ENCODE data around the gene PDCD4. TPM values are rescaled to one million over a fixed set of nuclear protein-coding genes. Genes with fewer than 3 reads are reported as not detected.

The PDCD4 gene
- total RNA-seq, 4 donors from 2014 or later: 98.3 to 724 (median 511) TPM

DNA sequence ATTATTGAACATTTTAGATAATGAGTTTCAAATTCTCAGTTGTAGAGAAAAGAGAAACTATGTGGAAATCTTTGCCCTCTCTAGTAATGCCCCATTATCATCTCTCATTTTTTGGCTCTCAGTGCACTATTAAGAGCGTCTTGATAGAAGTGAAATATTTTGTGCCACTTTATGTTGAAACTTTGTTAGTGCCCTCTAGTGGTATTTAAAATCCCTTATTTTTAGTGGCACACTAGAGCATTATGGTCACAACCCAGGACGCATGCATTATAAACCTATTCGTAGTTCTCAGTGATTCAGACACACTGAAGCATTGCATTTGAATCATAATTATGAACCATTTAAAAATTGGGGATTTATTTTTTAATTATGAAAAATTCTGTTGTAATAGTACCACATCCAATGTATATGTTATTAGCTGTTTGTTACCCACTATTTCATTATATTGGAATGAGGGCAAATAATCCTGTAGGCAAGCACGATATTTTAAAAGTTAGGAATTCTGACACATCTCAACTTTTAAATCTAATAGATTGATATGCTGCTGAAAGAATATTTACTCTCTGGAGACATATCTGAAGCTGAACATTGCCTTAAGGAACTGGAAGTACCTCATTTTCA is 21.9 kb downstream of the PDCD4 start:
- Histone ChIP-seq H3K36me3 (peaks cover 0 to 79% (median 34%) of the 10 kb centered on the region in 4 donors), H3K9me3 (no peaks in the 10 kb centered on the region), H3K27me3 (no peaks in the 10 kb centered on the region), H3K27ac (peak overlapping the region in 1 of 4 donors; percentile 21), H3K4me1 (peaks cover 4 to 55% (median 14%) of the 10 kb centered on the region in 4 donors), H3K4me3 (no peak overlapping the region)
- intact Hi-C loops (cut with DNase I; ENCODE audit: low total_unique reads): loop anchor here (5.0 kb wide), 1 partner anchor 146 kb away; no protein-coding TSS in a partner anchor
- WGBS, 2 donors (ENCODE audit: low coverage in 1 of 2): 16 to 25% methylated on average over 4 of the region's 4 CpGs
- TF ChIP-seq POLR2A (IDR thresholded peaks at IDR 0.05) (no peak), EP300 (IDR thresholded peaks at IDR 0.05; ENCODE audit: low read depth) (no peak), POLR2AphosphoS5 (IDR thresholded peaks at IDR 0.05) (peak in 1 of 3 donors; percentile 31)
- TF ChIP-seq, protein P1, sequence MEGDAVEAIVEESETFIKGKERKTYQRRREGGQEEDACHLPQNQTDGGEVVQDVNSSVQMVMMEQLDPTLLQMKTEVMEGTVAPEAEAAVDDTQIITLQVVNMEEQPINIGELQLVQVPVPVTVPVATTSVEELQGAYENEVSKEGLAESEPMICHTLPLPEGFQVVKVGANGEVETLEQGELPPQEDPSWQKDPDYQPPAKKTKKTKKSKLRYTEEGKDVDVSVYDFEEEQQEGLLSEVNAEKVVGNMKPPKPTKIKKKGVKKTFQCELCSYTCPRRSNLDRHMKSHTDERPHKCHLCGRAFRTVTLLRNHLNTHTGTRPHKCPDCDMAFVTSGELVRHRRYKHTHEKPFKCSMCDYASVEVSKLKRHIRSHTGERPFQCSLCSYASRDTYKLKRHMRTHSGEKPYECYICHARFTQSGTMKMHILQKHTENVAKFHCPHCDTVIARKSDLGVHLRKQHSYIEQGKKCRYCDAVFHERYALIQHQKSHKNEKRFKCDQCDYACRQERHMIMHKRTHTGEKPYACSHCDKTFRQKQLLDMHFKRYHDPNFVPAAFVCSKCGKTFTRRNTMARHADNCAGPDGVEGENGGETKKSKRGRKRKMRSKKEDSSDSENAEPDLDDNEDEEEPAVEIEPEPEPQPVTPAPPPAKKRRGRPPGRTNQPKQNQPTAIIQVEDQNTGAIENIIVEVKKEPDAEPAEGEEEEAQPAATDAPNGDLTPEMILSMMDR (IDR thresholded peaks at IDR 0.05): peak; percentile 51 to 64 (median 63)
- in situ Hi-C loops (cut with MboI; ENCODE audit: low pct_ligation_motif_present in 1 of 4, low pct_unique_long_range_greater_than_20kb in 1 of 4, low sequenced_read_pairs in 3 of 4): loop anchor here in 3 of 4 donors (10.0 to 25.0 kb wide), 4 partner anchors 89 to 581 kb away; partner anchors contain the start of gene SMNDC1 (in 1 of the 3)
- no peak for DNase-seq

DNA sequence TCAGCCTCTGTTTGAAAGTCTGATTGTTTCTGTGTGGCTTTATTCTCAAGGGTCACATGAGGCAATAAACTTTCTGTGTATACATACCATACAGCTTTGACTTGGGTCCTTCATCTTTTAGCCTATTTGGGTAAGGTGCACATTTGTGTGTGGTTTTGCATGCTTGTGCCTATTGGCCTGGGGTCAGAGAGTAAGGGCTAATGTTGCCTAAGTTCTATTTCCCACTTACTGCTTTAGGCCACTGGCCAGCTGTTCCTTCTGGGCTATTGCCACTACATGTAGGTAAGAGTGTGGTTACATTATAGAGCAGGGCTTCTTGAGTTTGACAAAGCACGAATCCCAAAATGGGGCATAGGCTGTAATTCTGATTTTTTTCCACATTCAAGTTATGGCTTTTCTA is 25.5 kb downstream of the PDCD4 start:
- H3K4me3 ChIP-seq: no peak overlapping the region
- no peaks in the 10 kb centered on the region for H3K9me3 ChIP-seq
- no peaks in the 10 kb centered on the region for H3K27me3 ChIP-seq
- peak overlapping the region in 3 of 4 donors; percentile 4 to 27 (median 13) for H3K27ac ChIP-seq
- in situ Hi-C loops (cut with MboI; ENCODE audit: low pct_ligation_motif_present in 1 of 4, low pct_unique_long_range_greater_than_20kb in 1 of 4, low sequenced_read_pairs in 3 of 4): loop anchor here in 3 of 4 donors (10.0 to 25.0 kb wide), 4 partner anchors 92 to 585 kb away; partner anchors contain the start of gene SMNDC1 (in 1 of the 3)
- TF ChIP-seq POLR2A (IDR thresholded peaks at IDR 0.05) (no peak), POLR2AphosphoS5 (IDR thresholded peaks at IDR 0.05) (peak in 1 of 3 donors; percentile 25), EP300 (IDR thresholded peaks at IDR 0.05; ENCODE audit: low read depth) (no peak)
- peaks cover 4 to 46% (median 11%) of the 10 kb centered on the region in 4 donors for H3K4me1 ChIP-seq
- H3K36me3 ChIP-seq: peaks cover 0 to 82% (median 27%) of the 10 kb centered on the region in 4 donors
- intact Hi-C loops (cut with DNase I; ENCODE audit: low total_unique reads): no loop called here
- WGBS, 2 donors (ENCODE audit: low coverage in 1 of 2): 69 to 86% methylated on average over 1 of the region's 1 CpG
- no peak for DNase-seq

DNA sequence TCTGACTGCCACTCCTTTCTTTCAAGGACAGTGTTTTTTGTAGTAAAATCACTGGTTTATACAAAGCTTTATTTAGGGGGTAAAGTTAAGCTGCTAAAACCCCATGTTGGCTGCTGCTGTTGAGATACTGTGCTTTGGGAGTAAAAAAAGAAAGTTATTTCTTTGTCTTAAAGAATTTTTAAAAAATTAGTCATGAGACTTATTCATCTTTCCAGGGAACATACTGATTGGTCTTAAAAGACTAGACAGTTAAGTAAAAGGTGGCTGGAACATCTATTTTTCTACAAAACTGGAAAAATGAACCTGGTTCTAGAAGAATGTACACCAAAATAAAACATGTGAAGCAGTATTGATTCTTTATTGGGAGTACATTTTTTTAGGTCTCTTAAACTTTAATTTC is 26.7 kb downstream of the PDCD4 start:
- Histone ChIP-seq H3K9me3 (no peaks in the 10 kb centered on the region), H3K4me3 (no peak overlapping the region), H3K27me3 (no peaks in the 10 kb centered on the region), H3K36me3 (peaks cover 0 to 81% (median 26%) of the 10 kb centered on the region in 4 donors), H3K27ac (no peak overlapping the region), H3K4me1 (peaks cover 4 to 39% (median 10%) of the 10 kb centered on the region in 4 donors)
- no peak for DNase-seq
- TF ChIP-seq EP300 (IDR thresholded peaks at IDR 0.05; ENCODE audit: low read depth) (no peak), POLR2AphosphoS5 (IDR thresholded peaks at IDR 0.05) (no peak), POLR2A (IDR thresholded peaks at IDR 0.05) (no peak)
- TF ChIP-seq, protein P1 (IDR thresholded peaks at IDR 0.05): no peak
- in situ Hi-C loops (cut with MboI; ENCODE audit: low pct_ligation_motif_present in 1 of 4, low pct_unique_long_range_greater_than_20kb in 1 of 4, low sequenced_read_pairs in 3 of 4): loop anchor here in 3 of 4 donors (10.0 to 25.0 kb wide), 4 partner anchors 94 to 586 kb away; partner anchors contain the start of gene SMNDC1 (in 1 of the 3)
- intact Hi-C loops (cut with DNase I; ENCODE audit: low total_unique reads): no loop called here

DNA sequence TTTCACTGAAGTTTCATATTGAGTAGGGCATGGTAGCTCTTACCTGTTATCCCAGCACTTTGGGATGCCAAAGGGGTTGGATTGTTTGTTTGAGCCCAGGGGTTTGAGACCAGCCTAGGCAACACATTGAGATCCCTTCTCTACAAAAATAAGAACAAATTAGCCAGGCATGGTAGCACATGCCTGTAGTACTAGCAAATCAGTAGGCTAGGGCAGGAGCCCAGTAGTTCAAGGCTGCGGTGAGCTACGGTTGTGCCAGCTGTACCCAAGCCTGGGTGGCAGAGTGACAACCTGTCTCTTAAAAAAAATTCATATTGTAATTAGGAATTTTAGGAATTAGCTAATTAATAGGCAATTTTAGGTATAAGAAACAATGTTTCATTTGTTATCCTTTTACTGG is 29.3 kb downstream of the PDCD4 start:
- Histone ChIP-seq H3K4me3 (no peak overlapping the region), H3K27me3 (no peaks in the 10 kb centered on the region), H3K36me3 (peaks cover 0 to 58% (median 19%) of the 10 kb centered on the region in 4 donors), H3K9me3 (no peaks in the 10 kb centered on the region), H3K4me1 (peaks cover 2 to 15% (median 8%) of the 10 kb centered on the region in 4 donors), H3K27ac (no peak overlapping the region)
- 100% methylated on average over 2 of the region's 2 CpGs for WGBS, 2 donors (ENCODE audit: low coverage in 1 of 2)
- DNase-seq: no peak
- TF ChIP-seq EP300 (IDR thresholded peaks at IDR 0.05; ENCODE audit: low read depth) (no peak), POLR2A (IDR thresholded peaks at IDR 0.05) (no peak), POLR2AphosphoS5 (IDR thresholded peaks at IDR 0.05) (peak in 2 of 3 donors; percentile 17 to 34)
- TF ChIP-seq, protein P1 (IDR thresholded peaks at IDR 0.05): no peak
- in situ Hi-C loops (cut with MboI; ENCODE audit: low pct_ligation_motif_present in 1 of 4, low pct_unique_long_range_greater_than_20kb in 1 of 4, low sequenced_read_pairs in 3 of 4): loop anchor here in 2 of 4 donors (25.0 kb wide), 2 partner anchors 289 to 314 kb away; no protein-coding TSS in a partner anchor
- intact Hi-C loops (cut with DNase I; ENCODE audit: low total_unique reads): no loop called here

Measured in transverse colon (tissue), 4 donors.